ENCODE results near the gene LCK.

- no peak for TF ChIP-seq POLR2AphosphoS5 (IDR thresholded peaks at IDR 0.05; ENCODE audit: low read depth, low read length)
- no peak for TF ChIP-seq CTCF (IDR thresholded peaks at IDR 0.05)
- no peak for TF ChIP-seq SIN3A (IDR thresholded peaks at IDR 0.05; ENCODE audit: borderline replicate concordance, insufficient read depth, low read depth, low read length)
- TF ChIP-seq REST (IDR thresholded peaks at IDR 0.05; ENCODE audit: insufficient read depth in 1 of 2, low read depth in 2 of 2, low read length in 1 of 2) = no peak
These were observed 4.3 kb downstream of the LCK start for GRCh38 chr1:32255072-32256071.

All from Panc1 (cell line).